Muscle of arm (tissue), 14 donors: ENCODE data around the gene BRCA1. TPM values are rescaled to one million over a fixed set of nuclear protein-coding genes. Genes with fewer than 3 reads are reported as not detected.
A peak's percentile ranks its signal among the peaks of the same experiment; 100 is the strongest.
"Not testable (repeated sequence)": the region's sequence is repeated elsewhere in the genome, so short reads cannot be mapped to it uniquely, and the experiment has no call there.

ENCODE experiments used
- DNase-seq: peaks from one replicate; pipeline ENCODE4 v3.0.0-alpha.2; 2013
- long read RNA-seq, 11 donors: transcript quantifications; one replicate each; lab custom pipeline, GENCODE V29; 2026
- polyA plus RNA-seq, 12 donors: library from polyadenylated mRNA; unstranded; fragments of 120-200 nt; gene quantifications; one replicate each; pipeline ENCODE4 v1.2.1, GENCODE V29; 2013; ENCODE audit not compliant: insufficient read length in 12 of 12

The BRCA1 gene
- 10 to 100 TPM in 7 of 12 donors, 1 to 10 TPM in 4, not detected in 1; 6.5 to 23.9 (median 11.6) TPM for polyA plus RNA-seq
- long read RNA-seq, donor 1, partial matches to known transcripts = 20 of 22 reads
- long read RNA-seq, donor 1, other reads (novel, unspliced or antisense) = 0 of 22 reads
- long read RNA-seq, donor 2, partial matches to known transcripts = 0 of 1 reads
- long read RNA-seq, donor 2, other reads (novel, unspliced or antisense) = 0 of 1 reads
- long read RNA-seq, donor 3, partial matches to known transcripts = 11 of 11 reads
- long read RNA-seq, donor 3, other reads (novel, unspliced or antisense) = 0 of 11 reads
- long read RNA-seq, donor 4, partial matches to known transcripts = 0 of 3 reads
- long read RNA-seq, donor 4, other reads (novel, unspliced or antisense) = 0 of 3 reads
- long read RNA-seq, donor 5, full-length matches to known transcripts = 2 of 2 reads
- long read RNA-seq, donor 5, partial matches to known transcripts = 0 of 2 reads
- long read RNA-seq, donor 5, other reads (novel, unspliced or antisense) = 0 of 2 reads
- long read RNA-seq, donor 6, full-length matches to known transcripts = 2 of 2 reads
- long read RNA-seq, donor 6, partial matches to known transcripts = 0 of 2 reads
- long read RNA-seq, donor 6, other reads (novel, unspliced or antisense) = 0 of 2 reads
- long read RNA-seq, donor 7 = 0 reads
- long read RNA-seq, donor 8 = 0 reads
- long read RNA-seq, donor 9, partial matches to known transcripts = 0 of 2 reads
- long read RNA-seq, donor 9, other reads (novel, unspliced or antisense) = 0 of 2 reads
- long read RNA-seq, donor 10, partial matches to known transcripts = 29 of 34 reads
- long read RNA-seq, donor 10, other reads (novel, unspliced or antisense) = 5 of 34 reads
- long read RNA-seq, donor 11, partial matches to known transcripts = 0 of 1 reads
- long read RNA-seq, donor 11, other reads (novel, unspliced or antisense) = 0 of 1 reads

- peak; percentile 96 for DNase-seq
Measured at GRCh38 chr17:43125133-43125966, at the start of gene BRCA1. Gene BRCA1 (minus strand): TSS chr17:43125364. CDS start chr17:43124096, 1,268 bp downstream.

DNA sequence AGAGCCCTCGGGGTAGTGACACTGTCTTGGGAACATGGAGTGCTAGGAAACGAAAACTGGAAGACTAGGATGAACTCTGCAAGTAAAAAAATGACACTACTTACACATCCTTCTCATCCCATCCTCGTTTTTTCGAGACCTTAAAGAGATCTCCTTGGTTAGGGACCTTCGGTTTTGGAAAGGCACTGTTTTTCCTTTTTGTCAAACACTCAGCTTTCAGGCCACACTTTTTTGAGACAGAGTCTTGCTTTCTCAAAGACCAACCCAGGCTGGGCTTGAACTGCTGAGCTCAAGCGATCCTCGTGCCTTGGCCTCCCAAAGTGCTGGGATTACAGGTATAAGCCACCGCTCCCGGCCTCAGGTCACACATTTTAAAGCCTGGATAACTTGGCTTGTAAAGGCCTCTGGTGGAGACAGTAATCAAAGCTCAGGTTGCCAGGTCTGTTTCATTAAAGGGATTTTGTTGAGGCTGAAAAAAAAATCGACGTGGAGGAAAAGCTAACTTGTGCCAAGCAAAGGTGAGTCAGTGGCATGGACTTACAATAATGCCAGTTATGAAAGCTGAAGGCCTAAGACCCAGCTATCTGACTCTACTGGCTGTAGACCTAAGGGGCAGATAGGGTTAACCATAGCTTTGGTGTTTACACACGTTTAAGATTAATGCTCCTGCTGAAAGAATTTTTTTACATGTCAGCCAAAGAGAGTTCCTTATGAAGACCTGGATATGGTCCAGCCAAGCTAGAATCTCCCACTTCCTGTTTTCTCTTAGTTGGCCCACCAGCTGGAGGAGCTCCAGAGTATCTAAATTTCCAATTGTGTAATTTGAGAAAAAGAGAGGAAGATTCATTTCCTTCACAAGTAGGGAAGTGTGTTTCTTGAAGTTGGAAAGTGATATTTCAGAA, 46.7 kb upstream of the BRCA1 start:
- DNase-seq = peak; percentile 73

DNA sequence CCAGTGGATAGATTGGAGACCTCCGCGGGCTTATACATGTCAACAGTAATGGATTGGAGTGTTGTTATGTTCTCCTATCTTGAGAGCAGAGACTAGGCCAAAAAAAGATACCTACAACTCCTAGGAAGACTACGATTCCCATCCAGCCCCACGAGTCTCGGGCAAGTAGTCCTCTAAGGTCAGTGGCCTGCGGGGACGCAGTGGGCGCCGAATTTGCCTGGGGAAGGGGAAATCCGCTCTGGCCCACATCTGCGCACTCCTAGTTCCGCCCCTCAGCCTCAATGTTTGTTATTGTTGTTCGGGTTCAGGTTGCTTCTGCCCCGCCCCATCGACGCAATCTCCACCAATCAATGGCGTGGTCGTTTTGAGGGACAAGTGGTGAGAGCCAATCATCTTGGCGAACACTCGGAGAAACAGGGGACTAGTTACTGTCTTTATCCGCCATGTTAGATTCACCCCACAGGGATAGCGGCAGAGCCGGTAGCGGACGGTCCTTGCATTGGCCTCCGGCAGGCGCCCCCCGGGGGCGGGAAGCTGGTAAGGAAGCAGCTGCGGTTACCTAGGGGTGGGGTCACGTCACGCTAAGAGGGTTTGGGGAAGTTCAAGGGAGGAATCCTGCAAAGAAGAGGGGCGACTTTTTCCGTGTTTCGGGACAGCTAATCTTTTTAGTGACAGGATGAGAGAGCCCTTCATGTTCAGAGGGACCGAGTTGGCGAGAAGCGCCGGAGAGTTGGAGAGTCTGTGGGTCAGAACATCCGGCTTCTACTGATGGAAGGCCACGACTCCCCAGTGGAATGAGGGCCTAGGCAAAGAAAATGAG, 45.8 kb upstream of the BRCA1 start, which contains the start of gene NBR1:
NBR1 (plus strand) TSS at position 449 of the 820 bp plus-strand sequence. CDS start 4,586 bp downstream, outside the sequence.
- DNase-seq = peak; percentile 99

- DNase-seq = peak; percentile 92
Measured at GRCh38 chr17:43170140-43170765, 45.1 kb upstream of the BRCA1 start.

DNA sequence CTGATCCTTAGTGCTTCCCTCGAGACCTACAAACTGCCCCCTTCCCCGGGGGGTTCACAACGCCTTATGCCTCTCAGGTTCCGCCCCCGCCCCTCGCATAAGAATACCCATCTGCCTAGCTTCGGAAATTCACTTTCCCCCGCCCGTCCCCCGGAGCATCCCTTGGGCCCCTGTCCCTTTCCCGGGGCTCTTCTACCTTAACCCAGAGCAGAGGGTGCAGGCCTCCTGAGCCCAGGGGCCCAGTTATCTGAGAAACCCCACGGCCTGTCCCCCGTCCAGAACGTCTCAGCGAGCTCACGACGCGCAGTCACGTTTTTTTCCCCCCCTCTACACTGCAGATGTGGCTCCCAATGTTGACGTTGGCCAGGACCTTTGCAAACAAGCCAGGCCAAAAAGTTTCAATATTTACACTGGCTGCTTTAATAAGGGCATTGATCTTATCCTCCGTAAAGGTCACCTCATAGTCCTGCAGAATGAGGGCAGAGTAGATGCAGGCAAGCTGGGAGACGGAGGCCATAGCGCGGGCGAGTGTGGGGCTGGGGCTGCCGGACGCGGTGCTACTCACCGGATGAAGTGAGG, 44.5 kb upstream of the BRCA1 start:
- no peak for DNase-seq

DNA sequence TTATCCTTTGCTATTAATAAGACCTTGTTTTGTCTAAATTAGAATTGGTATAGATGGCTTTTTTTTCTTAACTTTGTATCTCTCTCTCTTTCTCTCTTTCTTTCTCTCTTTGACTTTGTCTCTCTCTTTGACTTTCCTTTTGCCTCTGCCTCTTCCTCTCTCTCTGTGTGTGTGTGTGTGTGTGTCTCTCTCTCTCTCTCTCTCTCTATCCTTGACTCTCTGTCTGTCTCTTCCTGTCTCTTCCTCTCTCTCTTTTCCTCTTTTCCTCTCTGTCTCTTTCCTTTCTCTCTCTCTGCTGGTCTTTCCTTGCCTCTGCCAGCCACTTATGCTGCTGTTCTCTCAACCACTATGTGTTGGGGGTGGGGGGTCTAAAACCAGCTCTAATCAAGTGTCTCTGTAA, 40.8 kb upstream of the BRCA1 start:
- not testable (repeated sequence) for DNase-seq

DNA sequence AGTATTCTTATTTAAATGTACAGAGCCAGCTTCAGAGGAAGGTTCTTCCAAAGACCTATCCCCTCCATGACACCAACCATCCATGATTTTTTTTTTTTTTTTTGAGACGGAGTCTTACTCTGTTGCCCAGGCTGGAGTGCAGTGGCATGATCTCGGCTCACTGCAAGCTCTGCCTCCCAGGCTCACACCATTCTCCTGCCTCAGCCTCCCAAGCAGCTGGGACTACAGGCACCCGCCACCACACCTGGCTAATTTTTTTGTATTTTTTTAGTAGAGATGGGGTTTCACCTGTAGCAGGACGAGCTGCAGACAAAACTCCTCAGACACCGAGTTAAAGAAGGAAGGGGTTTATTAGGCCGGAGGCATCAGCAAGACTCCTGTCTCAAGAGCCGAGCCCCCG, 34.8 kb upstream of the BRCA1 start:
- DNase-seq = not testable (repeated sequence)

DNA sequence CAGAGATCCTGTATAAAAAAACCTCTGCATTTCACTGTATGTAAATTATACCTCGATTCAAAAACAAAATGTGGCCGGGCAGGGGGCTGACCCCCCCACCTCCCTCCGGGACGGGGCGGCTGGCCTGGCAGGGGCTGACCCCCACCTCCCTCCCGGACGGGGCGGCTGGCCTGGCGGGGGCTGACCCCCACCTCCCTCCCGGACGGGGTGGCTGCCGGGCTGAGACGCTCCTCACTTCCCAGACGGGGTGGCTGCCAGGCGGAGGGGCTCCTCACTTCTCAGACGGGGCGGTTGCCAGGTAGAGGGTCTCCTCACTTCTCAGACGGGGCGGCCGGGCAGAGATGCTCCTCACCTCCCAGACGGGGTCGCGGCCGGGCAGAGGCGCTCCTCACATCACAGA, 34.1 kb upstream of the BRCA1 start:
- DNase-seq = not testable (repeated sequence)

DNA sequence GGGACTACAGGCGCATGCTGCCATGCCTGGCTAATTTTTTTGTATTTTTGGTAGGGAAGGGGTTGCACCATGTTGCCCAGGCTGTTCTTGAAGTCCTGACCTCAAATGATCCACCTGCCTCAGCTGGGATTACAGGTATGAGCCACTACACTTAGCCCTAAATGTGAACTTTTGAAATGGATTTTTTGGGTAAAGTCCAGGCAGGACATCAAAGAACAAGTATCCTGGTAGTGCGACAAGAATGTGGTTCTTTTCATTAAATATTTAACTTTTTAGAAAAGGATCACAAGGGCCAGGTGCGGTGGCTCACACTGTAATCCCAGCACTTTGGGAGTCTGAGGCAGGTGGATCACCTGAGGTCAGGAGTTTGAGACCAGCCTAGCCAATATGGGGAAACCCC, 30.5 kb upstream of the BRCA1 start:
- no peak for DNase-seq

GRCh38 chr17:43153197-43153835, 28.2 kb upstream of the BRCA1 start:
- DNase-seq = not testable (repeated sequence)

DNA sequence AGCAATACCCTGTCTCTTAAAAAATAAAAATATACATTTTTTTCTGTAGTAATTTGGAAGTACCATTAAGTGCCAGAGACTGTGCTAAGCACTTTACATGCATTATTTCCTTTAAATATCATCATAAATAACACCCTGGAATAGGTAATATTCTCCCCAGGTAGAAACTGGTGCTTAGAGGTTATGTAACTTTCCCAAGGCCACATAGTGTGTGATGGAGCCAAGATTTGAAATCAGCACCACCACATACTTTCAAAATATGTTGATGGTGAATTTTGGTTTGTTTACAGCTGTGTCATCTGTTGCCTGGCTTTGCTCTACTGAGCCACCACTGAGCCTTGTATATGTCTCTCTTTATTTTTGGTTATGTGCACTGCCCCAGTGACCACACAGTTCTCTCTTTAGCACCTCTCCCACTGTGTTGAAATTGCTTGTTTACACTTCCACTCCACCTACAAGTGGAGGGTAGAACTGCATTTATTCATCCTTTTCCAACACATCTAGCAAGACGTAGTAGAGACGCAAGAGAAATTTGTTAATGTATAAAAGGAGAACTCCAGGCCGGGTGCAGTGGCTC, 26.8 kb upstream of the BRCA1 start:
- no peak for DNase-seq

- no peak for DNase-seq
Measured at GRCh38 chr17:43146649-43147048, 21.5 kb upstream of the BRCA1 start.

DNA sequence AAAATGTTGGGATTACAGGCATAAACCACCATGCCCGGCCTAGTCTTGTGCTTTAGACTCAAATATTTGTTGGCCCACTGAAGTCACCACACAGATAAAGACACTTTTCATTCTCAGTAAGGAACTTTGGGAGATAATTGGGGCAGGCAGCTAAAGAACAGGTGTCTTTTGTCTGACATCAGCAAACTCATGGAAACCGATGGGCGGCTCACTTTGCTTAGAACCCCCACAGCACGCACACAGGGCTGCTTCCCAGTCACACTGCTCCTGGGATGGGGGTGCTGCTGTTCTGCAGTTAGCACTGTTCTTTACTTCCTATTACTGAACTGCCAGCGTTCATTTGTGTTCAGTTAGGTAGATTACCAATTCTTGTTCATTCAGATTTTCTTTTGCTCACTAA, 18.0 kb upstream of the BRCA1 start:
- DNase-seq = no peak

- DNase-seq = no peak
Measured at GRCh38 chr17:43142153-43142552, 17.0 kb upstream of the BRCA1 start.

GRCh38 chr17:43140396-43141332, 15.5 kb upstream of the BRCA1 start:
- DNase-seq = no peak

DNA sequence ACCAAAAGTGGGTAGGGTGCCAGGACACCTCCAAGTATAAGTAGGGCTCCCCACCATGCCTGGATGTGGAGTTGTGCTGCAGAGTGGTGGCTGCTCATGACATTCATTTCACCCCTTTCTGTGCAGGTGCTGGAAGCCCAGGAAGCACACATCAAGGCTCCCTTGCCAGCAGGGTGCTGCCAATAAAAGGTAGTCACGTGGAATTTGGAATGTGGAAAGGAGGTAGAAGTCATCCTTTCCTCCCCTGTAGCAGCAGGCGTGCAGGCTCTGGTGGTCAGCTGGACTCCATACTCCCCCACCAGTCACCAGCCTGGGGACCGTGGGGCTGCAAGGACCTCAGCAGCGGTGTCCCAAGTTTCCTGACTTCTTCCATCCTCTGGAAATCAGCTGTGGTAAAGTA, 13.4 kb upstream of the BRCA1 start:
- not testable (repeated sequence) for DNase-seq
